ES-I3 (cell line): ENCODE measurements around the gene IKZF4.
A peak's percentile ranks its signal among the peaks of the same experiment; 100 is the strongest.
"Not testable (repeated sequence)": the region's sequence is repeated elsewhere in the genome, so short reads cannot be mapped to it uniquely, and the experiment has no call there.

Source experiments
- H3K36me3 ChIP-seq: 2 replicates; pipeline ENCODE4 v1.6.1; 2013; ENCODE audit warnings: mild to moderate bottlenecking, low read length, control low read depth, moderate library complexity; ENCODE audit not compliant: insufficient read depth
- H3K4me1 ChIP-seq: 2 replicates; pipeline ENCODE4 v1.6.1; 2013; ENCODE audit warnings: mild to moderate bottlenecking, control low read depth, low read length; ENCODE audit not compliant: insufficient read depth
- H3K9ac ChIP-seq: 2 replicates; pipeline ENCODE4 v1.6.1; 2013; ENCODE audit warnings: low read depth, mild to moderate bottlenecking, low read length, moderate library complexity
- H3K9me3 ChIP-seq: 2 replicates; pipeline ENCODE4 v1.6.1; 2013; ENCODE audit warnings: mild to moderate bottlenecking, low read length, moderate library complexity; ENCODE audit not compliant: control insufficient read depth, insufficient read depth

The IKZF4 gene

DNA sequence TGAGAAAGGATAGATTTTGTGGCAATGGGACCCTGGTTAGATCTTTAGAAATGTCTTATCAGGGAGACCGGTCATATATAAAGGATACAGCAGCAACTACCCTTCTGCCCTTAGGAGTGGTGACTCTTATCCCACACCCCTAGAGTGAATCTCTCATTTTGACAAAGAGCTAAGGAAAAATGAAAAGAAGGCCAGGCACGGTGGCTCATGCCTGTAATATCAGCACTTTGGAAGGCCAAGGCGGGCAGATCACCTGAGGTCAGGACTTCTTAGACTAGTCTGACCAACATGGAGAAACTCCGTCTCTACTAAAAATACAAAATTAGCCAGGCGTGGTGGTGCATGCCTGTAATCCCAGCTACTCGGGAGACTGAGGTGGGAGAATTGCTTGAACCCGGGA is 34.9 kb upstream of the IKZF4 start:
- H3K9ac ChIP-seq, H3K9me3 ChIP-seq, H3K4me1 ChIP-seq: not testable (repeated sequence)
- H3K36me3 ChIP-seq, result peaks cover 12% of the 10 kb centered on the region

DNA sequence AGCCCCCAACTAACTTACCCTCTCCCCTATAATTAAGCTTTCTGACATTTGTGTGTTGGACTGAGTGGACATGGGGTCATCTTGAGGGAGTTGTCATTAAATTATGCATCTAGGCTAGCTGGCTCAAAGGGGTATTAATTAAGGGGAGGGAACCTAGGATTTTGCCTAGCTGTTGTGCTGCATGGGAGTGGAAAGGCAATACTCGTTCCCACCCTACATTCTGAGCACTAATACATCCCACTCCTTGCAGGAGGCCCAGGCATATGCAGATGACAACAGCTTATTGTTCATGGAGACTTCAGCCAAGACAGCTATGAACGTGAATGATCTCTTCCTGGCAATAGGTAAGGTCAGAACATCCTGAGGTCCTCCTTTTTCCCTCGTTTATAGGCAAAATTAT is 29.7 kb upstream of the IKZF4 start:
- H3K36me3 ChIP-seq, result peaks cover 27% of the 10 kb centered on the region

DNA sequence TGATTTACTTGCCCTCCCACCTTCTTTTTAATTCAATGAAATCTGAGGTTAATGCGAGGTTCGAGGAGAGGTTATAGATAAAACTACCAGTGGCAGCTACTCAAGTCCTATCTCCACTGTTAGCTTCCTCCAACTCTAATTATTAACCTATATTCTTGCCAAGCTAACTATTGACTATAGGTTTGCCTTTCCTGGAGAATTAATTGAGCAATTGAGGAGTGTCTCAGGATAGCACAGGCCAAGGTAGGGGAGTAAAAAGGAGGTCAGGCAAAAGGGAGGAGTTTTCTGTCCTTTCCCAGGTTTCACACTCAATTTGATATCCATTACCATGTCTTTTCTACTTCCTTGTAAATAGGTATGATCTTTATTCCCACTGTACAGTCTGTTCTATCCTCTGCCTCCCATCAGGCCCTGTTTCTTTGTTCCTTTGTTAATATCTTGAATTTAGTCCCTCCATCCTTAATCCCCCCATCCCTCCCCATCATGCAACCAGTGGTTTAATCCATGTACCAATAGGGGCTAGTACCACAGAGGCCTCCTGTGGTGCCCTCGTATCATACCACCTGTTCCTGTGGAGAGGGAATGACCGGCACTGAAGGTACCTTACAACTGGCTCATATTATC is 27.5 kb upstream of the IKZF4 start:
- H3K9ac ChIP-seq, result no peak overlapping the region
- peaks cover 27% of the 10 kb centered on the region for H3K36me3 ChIP-seq
- peaks cover 3% of the 10 kb centered on the region; the same call in 1 of the 2 replicates for H3K4me1 ChIP-seq
- H3K9me3 ChIP-seq, result no peaks in the 10 kb centered on the region

More for the DNA sequence above, 29.7 kb upstream of the IKZF4 start:
- Histone ChIP-seq H3K9me3 (no peaks in the 10 kb centered on the region), H3K4me1 (no peaks in the 10 kb centered on the region), H3K9ac (no peak overlapping the region)

DNA sequence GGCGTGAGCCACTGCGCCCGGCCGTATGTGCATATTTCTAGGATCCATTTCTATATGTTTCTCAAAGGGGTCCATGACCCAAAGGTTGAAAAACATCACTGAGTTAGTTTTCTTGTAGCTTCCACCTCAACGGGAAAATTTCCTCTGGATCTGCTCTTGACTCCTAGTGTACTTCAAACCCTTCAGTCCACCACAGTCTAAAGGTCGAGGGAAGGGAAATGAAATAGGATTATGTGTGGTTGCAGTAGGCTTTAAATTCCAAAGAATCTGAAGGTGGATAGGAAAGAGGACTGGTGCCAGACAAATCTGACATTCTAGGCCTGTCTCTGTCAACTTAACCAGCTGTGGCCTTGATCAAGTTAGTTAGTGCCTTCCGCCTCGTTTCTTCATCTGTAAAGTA is 25.5 kb upstream of the IKZF4 start:
- H3K9me3 ChIP-seq, result no peaks in the 10 kb centered on the region
- H3K9ac ChIP-seq, result no peak overlapping the region
- peaks cover 3% of the 10 kb centered on the region; the same call in 1 of the 2 replicates for H3K4me1 ChIP-seq
- peaks cover 21% of the 10 kb centered on the region for H3K36me3 ChIP-seq

DNA sequence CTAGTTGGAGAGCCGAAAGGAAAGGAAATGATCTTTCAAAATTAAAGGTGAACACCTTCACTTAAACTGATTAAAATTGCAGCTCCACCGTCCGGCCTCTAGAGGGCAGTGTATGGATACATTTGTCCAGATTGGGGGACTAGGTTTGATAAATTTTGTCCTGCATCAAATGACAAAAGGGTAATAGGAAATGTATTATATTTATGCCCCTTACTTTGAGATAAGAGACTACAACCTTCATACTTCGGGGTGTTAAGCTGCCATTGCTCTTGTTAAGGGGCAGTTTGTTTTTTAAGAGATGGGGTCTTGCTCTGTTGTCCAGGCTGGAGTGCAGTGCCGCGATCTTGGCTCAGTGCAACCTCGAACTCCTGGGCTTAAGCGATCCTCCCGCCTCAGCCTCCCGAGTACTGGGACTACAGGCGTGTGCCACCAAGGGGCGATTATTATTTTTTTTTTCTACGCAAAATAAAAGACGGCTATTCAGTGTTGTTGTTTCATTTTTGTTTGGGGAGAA is 24.6 kb upstream of the IKZF4 start:
- Histone ChIP-seq H3K4me1 (peaks cover 3% of the 10 kb centered on the region; the same call in 1 of the 2 replicates), H3K9ac (peak overlapping the region; percentile 49; the same call in 1 of the 2 replicates), H3K9me3 (no peaks in the 10 kb centered on the region), H3K36me3 (peaks cover 12% of the 10 kb centered on the region)

DNA sequence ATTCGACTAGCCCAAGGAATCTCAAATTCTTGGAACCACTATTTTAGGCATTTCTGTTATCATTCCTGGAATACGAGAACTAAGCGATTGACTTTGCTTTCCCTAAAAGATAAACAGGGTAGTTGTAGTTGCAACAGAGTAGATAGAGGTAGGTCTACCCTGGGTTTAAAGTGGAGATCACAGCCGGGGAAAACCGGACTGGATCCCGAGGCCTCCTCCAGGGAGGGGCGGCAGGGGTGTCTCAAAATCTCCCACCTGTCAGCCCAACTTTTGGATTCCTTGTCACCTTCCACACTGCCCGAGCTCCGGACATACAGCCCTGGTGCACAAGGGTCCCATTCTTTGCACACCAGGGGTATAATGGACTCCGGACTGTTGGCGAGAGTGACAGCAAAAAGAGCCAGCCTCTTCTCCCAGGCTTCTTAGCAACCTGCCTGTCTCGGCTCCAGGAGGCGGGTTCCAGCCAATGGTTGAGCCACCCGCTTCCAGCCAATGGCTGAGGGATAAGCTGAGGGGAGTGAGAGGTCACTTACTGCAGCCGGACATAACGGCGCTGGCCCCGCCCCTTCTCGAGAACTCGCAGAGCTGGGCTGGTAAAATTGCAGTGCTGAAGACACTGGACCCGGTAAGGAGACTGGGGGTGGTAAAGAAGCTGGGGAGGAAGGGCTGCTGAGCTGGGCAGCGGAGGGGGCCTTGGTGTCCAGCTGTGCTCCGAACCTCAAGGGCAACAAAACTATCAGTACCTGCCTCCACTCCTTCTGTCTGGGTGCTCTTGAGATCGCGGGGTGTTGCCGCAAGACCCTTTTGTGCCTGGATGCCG is 23.9 kb upstream of the IKZF4 start, which contains the start of gene SUOX:
Gene SUOX, plus strand, starts transcription at position 562 of the 820 bp plus-strand sequence. CDS start 4,946 bp downstream, outside the sequence.
- Histone ChIP-seq H3K9ac (peak within 1 kb of the TSS; percentile 85), H3K36me3 (peaks cover 11% of the 10 kb centered on the region), H3K4me1 (peaks cover 3% of the 10 kb centered on the region; the same call in 1 of the 2 replicates), H3K9me3 (no peaks in the 10 kb centered on the region)

DNA sequence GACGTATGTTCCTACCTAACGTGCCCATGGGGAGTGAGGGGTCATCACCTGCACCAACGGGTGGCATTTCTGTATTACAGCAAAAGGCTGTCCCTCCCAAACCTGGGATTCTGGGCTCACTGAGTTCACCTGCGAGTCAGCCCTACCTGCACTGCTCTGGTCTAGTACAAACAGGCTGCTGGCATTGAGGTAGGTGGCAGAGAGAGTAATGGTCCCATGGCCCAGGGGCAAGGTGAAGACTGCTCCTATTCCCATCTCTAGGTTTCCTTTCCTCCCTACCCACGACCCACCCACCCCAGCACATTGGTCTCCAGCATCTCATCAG is 23.3 kb upstream of the IKZF4 start:
- Histone ChIP-seq H3K4me1 (peaks cover 3% of the 10 kb centered on the region; the same call in 1 of the 2 replicates), H3K9ac (peak overlapping the region; percentile 85), H3K36me3 (peaks cover 11% of the 10 kb centered on the region), H3K9me3 (no peaks in the 10 kb centered on the region)

DNA sequence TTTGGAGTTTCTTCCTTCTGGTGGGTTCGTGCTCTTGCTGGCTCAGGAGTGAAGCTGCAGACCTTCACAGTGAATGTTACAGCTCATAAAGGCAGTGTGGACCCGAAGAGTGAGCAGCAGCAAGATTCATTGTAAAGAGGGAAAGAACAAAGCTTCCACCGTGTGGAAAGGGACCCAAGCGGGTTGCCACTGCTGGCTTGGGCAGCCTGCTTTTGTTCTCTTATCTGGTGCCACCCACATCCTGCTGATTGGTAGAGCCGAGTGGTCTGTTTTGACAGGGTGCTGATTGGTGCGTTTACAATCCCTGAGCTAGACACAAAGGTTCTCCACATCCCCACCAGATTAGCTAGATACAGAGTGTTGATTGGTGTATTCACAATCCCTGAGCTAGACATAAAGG is 21.3 kb upstream of the IKZF4 start:
- not testable (repeated sequence) for H3K36me3 ChIP-seq, H3K4me1 ChIP-seq, H3K9ac ChIP-seq, H3K9me3 ChIP-seq

DNA sequence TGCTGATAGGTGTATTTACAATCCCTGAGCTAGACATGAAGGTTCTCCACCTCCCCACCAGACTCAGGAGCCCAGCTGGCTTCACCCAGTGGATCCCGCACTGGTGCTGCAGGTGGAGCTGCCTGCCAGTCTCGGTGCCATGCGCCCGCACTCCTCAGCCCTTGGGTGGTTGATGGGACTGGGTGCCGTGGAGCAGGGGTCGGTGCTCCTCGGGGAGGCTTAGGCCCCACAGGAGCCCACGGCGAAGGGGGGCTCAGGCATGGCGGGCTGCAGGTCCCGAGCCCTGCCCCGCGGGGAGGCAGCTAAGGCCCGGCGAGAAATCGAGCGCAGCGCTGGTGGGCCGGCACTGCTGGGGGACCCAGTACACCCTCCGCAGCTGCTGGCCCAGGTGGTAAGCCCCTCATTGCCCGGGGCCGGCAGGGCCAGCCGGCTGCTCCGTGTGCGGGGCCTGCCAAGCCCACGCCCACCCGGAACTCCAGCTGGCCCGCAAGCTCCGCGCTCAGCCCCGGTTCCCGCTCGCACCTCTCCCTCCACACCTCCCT is 20.8 kb upstream of the IKZF4 start:
- not testable (repeated sequence) for H3K9ac ChIP-seq, H3K4me1 ChIP-seq, H3K36me3 ChIP-seq, H3K9me3 ChIP-seq

DNA sequence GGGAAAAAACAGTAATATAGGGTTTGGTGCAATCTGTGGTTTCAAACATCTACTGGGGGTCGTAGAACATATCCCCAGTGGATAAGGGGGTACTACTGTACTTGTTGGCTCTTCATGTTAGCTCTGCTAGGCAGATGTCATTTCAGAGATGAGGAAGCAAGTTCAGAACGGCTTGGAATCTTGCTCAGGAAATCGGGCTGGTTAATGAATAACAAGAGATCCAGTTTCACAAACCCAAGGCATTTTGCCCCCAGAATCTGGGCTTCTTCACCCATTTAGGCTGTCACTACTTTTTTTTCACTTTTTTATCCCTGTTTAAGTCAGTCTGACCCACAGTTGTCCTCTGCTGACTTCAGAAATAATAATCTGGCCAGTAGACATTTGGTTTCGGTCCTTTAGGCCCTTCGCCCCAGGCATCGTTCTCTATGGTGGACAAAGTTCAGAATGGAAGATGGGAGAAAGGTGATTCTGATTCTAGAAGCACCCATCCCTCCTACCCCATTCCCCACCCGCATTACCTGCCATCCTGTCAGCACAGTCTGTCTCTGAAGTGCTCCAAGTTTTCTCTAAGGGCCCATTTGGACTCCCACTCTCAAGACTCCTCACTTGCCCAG is 19.2 kb upstream of the IKZF4 start:
- Histone ChIP-seq H3K9me3 (no peaks in the 10 kb centered on the region), H3K4me1 (peaks cover 3% of the 10 kb centered on the region; the same call in 1 of the 2 replicates), H3K36me3 (no peaks in the 10 kb centered on the region), H3K9ac (no peak overlapping the region)

DNA sequence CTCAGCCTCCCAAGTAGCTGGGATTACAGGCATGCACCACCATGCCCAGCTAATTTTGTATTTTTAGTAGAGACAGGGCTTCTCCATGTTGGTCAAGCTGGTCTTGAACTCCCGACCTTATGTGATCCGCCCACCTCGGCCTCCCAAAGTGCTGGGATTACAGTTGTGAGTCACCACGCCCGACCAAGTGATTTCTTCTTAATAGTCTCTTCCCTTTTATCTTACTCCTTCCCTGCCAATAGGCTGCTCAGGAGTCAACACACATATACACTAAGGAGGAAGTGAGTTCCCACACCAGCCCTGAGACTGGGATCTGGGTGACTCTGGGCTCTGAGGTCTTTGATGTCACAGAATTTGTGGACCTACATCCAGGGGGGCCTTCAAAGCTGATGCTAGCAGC is 17.5 kb upstream of the IKZF4 start:
- not testable (repeated sequence) for H3K9me3 ChIP-seq, H3K9ac ChIP-seq, H3K36me3 ChIP-seq, H3K4me1 ChIP-seq

DNA sequence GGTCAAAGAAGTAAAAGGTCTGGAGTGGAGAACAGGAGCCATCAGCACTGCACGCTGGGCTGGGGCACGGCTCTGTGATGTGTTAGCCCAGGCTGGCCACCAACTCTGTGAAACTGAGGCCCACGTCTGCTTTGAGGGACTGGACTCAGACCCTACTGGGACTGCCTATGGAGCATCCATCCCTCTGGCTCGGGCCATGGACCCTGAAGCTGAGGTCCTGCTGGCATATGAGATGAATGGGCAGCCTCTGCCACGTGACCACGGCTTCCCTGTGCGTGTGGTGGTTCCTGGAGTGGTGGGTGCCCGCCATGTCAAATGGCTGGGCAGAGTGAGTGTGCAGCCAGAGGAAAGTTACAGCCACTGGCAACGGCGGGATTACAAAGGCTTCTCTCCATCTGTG is 16.6 kb upstream of the IKZF4 start:
- Histone ChIP-seq H3K4me1 (no peaks in the 10 kb centered on the region), H3K36me3 (no peaks in the 10 kb centered on the region), H3K9ac (no peak overlapping the region), H3K9me3 (no peaks in the 10 kb centered on the region)

DNA sequence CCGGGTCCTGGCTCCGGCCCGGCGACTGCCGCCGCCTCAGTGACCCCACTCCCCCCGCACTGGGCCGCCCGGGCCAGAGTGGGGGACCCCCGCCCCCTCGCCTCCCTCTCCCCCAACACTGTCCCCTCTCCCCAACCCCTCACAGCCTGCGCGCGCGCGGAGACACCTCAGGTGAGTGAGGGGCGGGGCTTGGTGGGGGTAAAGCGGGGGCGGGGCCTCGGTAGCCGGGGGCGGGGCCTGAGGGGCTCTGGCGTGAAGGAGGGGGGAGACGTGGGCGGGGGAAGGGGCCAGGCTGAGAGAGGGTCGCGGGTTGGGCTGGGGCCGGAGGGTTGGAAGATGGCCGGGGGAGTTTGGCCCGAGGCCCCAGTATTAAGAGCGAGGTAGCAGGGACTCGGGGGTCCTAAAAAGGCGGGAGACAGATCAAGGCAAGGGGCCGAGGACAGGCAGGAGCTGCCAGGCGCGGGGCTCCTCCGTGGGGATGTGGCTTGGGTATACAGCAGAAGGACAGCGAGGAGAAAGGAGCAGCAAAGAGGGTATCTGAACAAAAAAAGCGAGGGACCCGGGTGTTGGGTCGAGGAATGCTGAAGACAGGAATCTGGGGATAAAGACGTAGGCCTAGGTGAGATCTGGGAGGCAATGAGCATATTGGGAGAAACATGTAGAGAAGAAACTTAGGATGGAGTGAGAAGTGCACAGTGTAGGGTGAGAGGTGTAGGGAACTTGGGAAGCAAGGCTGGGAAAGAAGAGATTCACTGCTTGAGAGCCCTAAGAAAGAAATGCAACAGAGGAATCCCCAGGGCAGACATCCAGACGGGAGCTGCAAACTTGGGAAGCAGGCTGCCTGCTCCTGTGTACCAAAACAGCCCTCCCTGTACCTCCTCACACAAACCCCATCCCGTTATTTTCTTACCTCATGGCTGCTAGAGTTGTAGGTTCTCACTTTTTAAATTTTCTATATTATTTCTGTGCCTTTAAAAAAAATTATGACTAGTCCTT is 13.0 kb upstream of the IKZF4 start:
- Histone ChIP-seq H3K4me1 (no peaks in the 10 kb centered on the region), H3K36me3 (no peaks in the 10 kb centered on the region), H3K9ac (peak overlapping the region; percentile 88), H3K9me3 (no peaks in the 10 kb centered on the region)
